ENCODE measurements around the gene MLEC.

MLEC gene

DNA sequence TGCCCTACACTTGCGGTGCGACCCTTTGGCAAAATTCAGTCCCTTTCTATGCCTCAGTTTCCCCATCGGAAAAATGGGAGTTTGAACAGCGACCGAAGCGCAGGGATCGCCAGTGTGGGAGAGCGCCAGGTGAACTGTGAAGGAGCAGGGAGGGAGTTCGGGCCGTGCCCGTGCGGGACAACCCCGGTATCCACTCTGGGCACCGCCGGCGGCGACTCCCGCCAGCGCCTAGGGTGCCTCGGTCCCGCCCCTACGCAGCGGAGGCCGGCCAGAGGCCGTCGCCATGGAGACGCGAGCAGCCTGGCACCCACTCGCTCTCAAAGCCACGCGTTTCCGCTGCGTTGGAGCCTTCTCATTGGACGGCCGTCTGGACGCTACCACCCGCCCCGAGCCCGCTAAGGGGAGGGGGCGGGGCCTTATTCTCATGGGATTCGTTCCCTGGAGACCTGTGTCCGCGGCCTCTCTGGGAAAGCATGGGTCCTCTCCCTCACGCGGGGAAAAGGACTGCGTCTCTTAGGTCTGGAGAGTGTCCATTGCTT is 729 bp upstream of the MLEC start:
- TF ChIP-seq, protein P1, sequence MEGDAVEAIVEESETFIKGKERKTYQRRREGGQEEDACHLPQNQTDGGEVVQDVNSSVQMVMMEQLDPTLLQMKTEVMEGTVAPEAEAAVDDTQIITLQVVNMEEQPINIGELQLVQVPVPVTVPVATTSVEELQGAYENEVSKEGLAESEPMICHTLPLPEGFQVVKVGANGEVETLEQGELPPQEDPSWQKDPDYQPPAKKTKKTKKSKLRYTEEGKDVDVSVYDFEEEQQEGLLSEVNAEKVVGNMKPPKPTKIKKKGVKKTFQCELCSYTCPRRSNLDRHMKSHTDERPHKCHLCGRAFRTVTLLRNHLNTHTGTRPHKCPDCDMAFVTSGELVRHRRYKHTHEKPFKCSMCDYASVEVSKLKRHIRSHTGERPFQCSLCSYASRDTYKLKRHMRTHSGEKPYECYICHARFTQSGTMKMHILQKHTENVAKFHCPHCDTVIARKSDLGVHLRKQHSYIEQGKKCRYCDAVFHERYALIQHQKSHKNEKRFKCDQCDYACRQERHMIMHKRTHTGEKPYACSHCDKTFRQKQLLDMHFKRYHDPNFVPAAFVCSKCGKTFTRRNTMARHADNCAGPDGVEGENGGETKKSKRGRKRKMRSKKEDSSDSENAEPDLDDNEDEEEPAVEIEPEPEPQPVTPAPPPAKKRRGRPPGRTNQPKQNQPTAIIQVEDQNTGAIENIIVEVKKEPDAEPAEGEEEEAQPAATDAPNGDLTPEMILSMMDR (conservative IDR thresholded peaks at IDR 0.05; ENCODE audit: low read depth, low read length) = no peak
- peak overlapping the region; percentile 89 for H3K4me3 ChIP-seq (ENCODE audit: low read length)
- DNase-seq (ENCODE audit: low read depth) = peak; percentile 94

DNA sequence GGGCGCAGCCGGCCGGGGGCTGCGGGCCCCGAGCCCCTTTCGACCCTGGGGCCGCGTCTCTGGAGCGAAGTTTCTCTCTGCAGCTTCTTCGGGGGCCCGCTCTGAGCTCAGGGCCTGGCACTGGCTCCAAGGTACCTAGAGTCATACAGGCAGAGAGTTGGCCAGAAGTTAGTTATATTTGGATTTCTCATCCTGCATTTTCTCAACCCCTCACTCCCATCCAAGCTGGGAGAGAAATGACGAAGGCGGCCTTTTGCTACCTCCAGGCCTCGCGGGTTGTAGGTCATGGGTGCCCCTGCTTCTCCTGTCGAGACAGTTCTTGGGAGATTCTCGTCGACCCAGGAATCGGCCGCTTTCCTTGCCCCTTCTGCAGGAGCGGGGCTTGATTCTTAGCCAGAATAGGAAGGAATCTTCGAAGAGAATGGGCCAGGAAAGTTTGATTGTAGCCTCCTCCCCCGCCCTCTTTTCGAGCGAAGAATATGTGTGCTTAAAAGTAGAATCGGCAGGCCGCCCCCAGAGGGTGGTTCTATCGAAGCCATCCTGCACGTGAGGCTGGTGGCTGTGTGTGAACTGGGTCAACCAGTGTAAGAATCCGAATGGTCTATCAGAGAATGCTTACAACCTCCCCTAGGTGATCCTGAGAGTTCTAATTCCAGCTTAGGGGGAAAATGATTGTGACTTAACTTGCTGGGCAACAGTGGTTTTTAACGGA is 785 bp downstream of the MLEC start:
- no peak for DNase-seq (ENCODE audit: low read depth)
- TF ChIP-seq, protein P1 (conservative IDR thresholded peaks at IDR 0.05; ENCODE audit: low read depth, low read length) = no peak
- H3K4me3 ChIP-seq (ENCODE audit: low read length) = peak overlapping the region; percentile 89

DNA sequence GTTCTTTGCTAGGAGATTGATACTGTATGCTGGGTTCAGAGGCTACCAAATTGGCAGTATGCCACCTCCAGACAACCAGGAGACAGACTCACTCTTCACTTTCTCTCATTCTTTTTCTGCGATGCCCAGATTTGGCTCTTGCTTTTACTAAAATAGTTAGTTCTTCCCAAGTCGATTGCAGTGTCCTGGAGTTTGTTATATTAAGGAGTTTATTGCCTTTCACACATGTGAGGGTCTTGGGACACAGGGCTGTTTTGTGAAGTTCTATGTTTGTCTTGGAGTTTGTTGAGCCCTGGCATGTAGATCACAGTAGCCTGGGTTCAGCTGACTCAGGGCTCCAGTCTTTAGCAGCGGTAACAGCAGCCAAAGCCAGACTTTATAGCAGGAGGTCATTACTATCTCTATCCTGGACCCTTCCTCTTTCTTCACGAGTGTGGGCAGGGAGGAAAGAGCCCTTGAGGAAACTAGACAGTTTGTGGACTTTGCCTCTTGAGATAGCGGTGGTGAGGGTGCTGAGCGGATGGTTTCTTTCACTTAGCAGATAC is 1.6 kb downstream of the MLEC start:
- no peak for DNase-seq (ENCODE audit: low read depth)
- TF ChIP-seq, protein P1 (conservative IDR thresholded peaks at IDR 0.05; ENCODE audit: low read depth, low read length) = no peak
- H3K4me3 ChIP-seq (ENCODE audit: low read length) = peak overlapping the region; percentile 89

DNA sequence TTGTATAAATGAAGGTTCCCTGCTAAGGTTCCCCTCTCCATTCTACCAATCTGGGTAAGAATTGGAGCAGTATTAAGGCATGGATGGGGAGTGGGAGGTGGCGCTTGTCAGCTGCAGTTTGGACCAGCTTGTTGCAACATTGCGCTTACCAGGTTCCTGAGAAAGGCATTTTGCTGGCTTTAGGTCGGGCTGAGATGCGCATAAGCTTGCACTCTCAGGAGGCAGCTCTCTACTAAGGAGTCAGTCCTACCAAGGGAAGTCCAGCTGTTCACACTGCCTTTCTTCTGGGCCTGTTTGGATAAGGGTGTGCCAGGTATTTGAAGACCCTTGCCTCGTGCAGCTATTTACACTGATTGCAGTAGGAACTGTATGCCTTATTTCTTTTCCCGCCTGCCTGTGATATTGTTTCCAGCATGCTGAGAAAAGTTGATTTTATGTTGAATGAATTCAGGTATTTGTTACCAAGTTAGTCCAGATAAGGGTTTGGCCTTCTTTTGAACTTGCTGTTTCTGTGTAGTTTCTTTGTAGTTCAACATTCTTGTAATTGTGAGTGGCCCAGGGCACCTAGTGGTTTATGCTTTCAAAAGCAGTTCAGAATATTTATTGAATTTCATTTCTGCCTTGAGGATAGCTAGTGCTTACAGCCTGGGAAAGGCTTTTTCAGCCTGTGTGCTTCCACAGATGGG is 2.6 kb downstream of the MLEC start:
- H3K4me3 ChIP-seq (ENCODE audit: low read length) = no peak overlapping the region
- DNase-seq (ENCODE audit: low read depth) = no peak
- TF ChIP-seq, protein P1 (conservative IDR thresholded peaks at IDR 0.05; ENCODE audit: low read depth, low read length) = no peak

DNA sequence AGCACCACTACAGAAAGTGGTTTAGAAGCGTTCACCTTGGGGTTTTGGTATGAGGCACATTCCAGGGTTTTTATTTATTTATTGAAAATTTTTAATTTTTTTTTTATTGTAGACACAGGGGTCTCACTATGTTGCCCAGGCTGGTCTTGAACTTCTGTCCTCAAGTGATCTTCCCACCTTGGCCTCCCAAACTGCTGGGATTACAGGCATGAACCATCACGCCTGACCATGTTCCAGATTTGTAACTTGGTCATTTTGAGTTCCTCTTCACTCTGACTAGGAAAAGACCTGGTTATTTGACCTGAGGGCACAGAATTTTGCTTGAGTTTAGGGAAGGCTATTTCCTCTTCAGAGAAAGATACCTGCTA is 3.1 kb downstream of the MLEC start:
- H3K4me3 ChIP-seq (ENCODE audit: low read length) = no peak overlapping the region
- TF ChIP-seq, protein P1 (conservative IDR thresholded peaks at IDR 0.05; ENCODE audit: low read depth, low read length) = no peak
- DNase-seq (ENCODE audit: low read depth) = no peak

DNA sequence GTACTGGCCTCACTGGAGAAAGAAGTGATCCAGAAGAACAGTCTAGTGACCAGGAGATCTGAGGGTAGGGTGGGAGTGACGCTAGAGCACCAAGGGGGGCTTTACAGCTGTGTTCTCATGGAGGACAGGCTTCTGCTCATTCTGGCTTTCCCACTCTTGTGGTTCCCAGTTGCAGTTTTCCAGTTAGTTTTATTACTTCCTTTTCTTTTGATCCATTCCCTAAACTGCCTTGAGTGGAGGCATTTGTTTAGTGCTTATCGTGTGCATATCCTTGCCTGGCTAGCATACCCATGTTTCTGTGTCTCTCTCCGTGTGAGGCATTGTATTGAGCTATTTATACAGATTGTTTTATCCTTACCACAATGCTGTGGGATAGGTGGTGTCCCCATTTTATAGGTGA is 4.0 kb downstream of the MLEC start:
- H3K4me3 ChIP-seq (ENCODE audit: low read length) = no peak overlapping the region
- TF ChIP-seq, protein P1 (conservative IDR thresholded peaks at IDR 0.05; ENCODE audit: low read depth, low read length) = no peak
- no peak for DNase-seq (ENCODE audit: low read depth)

Measured in retinal pigment epithelial cell (primary cell).